OCI-M2 (cell line): ENCODE measurements around the gene CD47.

Experiments
- DNase-seq: peaks from one replicate; lab custom pipeline; 2025; ENCODE audit not compliant: unreplicated experiment; lab: John Stamatoyannopoulos, UW

Gene CD47

GRCh38 chr3:108091498-108092250 is 843 bp upstream of the CD47 start:
- DNase-seq, result no peak

- DNase-seq, result no peak
Measured at GRCh38 chr3:108090049-108090700, 656 bp downstream of the CD47 start.

GRCh38 chr3:108089579-108089978 is 1.3 kb downstream of the CD47 start:
- DNase-seq, result no peak

GRCh38 chr3:108088697-108089096 is 2.1 kb downstream of the CD47 start:
- DNase-seq, result no peak

- DNase-seq, result no peak
Measured at GRCh38 chr3:108088146-108088545, 2.7 kb downstream of the CD47 start.

GRCh38 chr3:108086653-108087052 is 4.2 kb downstream of the CD47 start:
- no peak for DNase-seq

GRCh38 chr3:108085810-108086350 is 5.0 kb downstream of the CD47 start:
- no peak for DNase-seq

GRCh38 chr3:108085370-108085769 is 5.5 kb downstream of the CD47 start:
- DNase-seq, result no peak

GRCh38 chr3:108079877-108080276 is 11.0 kb downstream of the CD47 start:
- DNase-seq, result no peak

GRCh38 chr3:108079043-108079442 is 11.8 kb downstream of the CD47 start:
- DNase-seq, result no peak

GRCh38 chr3:108076564-108076963 is 14.3 kb downstream of the CD47 start:
- no peak for DNase-seq

GRCh38 chr3:108073764-108074431 is 16.9 kb downstream of the CD47 start:
- no peak for DNase-seq

- no peak for DNase-seq
Measured at GRCh38 chr3:108071368-108071767, 19.5 kb downstream of the CD47 start.

- no peak for DNase-seq
Measured at GRCh38 chr3:108070356-108070755, 20.5 kb downstream of the CD47 start.

- DNase-seq, result no peak
Measured at GRCh38 chr3:108067768-108068167, 23.1 kb downstream of the CD47 start.

GRCh38 chr3:108065096-108065495 is 25.7 kb downstream of the CD47 start:
- no peak for DNase-seq

GRCh38 chr3:108064293-108064887 is 26.4 kb downstream of the CD47 start:
- DNase-seq, result no peak

GRCh38 chr3:108062051-108062450 is 28.8 kb downstream of the CD47 start:
- DNase-seq, result no peak

- DNase-seq, result no peak
Measured at GRCh38 chr3:108060331-108060730, 30.5 kb downstream of the CD47 start.

GRCh38 chr3:108055931-108056330 is 34.9 kb downstream of the CD47 start:
- DNase-seq, result no peak

GRCh38 chr3:108054935-108055334 is 35.9 kb downstream of the CD47 start:
- DNase-seq, result no peak
